ENCODE results near the gene CDK6. TPM values are rescaled to one million over a fixed set of nuclear protein-coding genes. Genes with fewer than 3 reads are reported as not detected.

Gene CDK6
- total and polyA plus RNA-seq, 2 experiments from 2014 or later = 28.7 to 81.6 TPM

GRCh38 chr7:92682903-92683539 is 153.4 kb downstream of the CDK6 start:
- Histone ChIP-seq H3K9me3 (ENCODE audit: low read depth) (no peaks in the 10 kb centered on the region), H3K27me3 (no peaks in the 10 kb centered on the region), H3K27ac (peak overlapping the region; percentile 11), H3K4me3 (no peak overlapping the region), H3K36me3 (no peaks in the 10 kb centered on the region), H3K4me1 (ENCODE audit: low read depth) (peaks cover 9% of the 10 kb centered on the region)
- DNase-seq (ENCODE audit: low read depth in 1 of 2, low spot score in 1 of 2) = peak in 1 of 2 donors; percentile 68
- TF ChIP-seq, protein P1, sequence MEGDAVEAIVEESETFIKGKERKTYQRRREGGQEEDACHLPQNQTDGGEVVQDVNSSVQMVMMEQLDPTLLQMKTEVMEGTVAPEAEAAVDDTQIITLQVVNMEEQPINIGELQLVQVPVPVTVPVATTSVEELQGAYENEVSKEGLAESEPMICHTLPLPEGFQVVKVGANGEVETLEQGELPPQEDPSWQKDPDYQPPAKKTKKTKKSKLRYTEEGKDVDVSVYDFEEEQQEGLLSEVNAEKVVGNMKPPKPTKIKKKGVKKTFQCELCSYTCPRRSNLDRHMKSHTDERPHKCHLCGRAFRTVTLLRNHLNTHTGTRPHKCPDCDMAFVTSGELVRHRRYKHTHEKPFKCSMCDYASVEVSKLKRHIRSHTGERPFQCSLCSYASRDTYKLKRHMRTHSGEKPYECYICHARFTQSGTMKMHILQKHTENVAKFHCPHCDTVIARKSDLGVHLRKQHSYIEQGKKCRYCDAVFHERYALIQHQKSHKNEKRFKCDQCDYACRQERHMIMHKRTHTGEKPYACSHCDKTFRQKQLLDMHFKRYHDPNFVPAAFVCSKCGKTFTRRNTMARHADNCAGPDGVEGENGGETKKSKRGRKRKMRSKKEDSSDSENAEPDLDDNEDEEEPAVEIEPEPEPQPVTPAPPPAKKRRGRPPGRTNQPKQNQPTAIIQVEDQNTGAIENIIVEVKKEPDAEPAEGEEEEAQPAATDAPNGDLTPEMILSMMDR (IDR thresholded peaks at IDR 0.05; ENCODE audit: low read depth, low read length) = no peak

DNA sequence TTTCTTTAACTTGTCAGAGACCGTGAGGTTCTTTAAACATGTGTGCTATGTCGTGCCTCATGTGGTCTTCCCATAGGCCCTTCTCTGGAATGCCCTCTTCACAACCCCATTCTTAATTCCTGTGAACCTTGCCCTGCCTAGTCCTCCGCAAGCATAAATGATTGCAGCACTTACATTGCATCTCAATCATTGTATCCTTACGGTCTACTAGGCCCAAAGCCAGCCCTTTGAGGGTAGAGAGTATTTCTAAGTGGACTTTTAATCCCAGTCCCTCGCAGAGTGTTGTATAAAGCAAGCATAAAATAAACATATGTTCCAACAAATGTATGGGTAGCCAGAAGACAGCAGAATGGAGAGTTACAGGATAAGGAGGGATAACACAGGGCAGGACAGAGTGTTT is 154.0 kb downstream of the CDK6 start:
- no peak overlapping the region for H3K4me3 ChIP-seq
- TF ChIP-seq, protein P1 (IDR thresholded peaks at IDR 0.05; ENCODE audit: low read depth, low read length) = no peak
- peaks cover 9% of the 10 kb centered on the region for H3K4me1 ChIP-seq (ENCODE audit: low read depth)
- no peak for DNase-seq (ENCODE audit: low read depth in 1 of 2, low spot score in 1 of 2)
- no peaks in the 10 kb centered on the region for H3K9me3 ChIP-seq (ENCODE audit: low read depth)
- H3K27ac ChIP-seq = peak overlapping the region; percentile 11
- H3K27me3 ChIP-seq = no peaks in the 10 kb centered on the region
- no peaks in the 10 kb centered on the region for H3K36me3 ChIP-seq

DNA sequence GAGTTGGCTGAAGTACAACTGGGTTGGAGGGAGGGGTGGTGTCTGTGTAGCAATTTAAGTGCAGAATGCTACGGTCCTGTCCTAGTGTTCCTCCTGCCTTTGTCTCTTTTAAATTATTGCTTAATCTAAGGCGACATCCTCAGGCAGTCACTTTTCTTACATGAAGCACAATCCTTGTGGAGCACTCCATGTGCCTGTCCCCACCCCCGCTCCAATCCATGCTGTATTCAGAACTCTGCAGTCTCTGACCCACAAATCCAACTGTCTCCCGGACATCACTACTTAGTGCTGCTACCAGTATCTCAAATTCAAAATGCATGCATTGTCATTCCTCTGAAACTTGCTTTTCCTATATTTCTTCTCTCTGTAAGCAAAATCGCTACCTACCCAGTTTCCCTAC is 154.7 kb downstream of the CDK6 start:
- TF ChIP-seq, protein P1 (IDR thresholded peaks at IDR 0.05; ENCODE audit: low read depth, low read length) = no peak
- H3K9me3 ChIP-seq (ENCODE audit: low read depth) = no peaks in the 10 kb centered on the region

GRCh38 chr7:92680442-92680841 is 155.9 kb downstream of the CDK6 start:
- DNase-seq (ENCODE audit: low read depth in 1 of 2, low spot score in 1 of 2) = no peak
- Histone ChIP-seq H3K27me3 (no peaks in the 10 kb centered on the region), H3K9me3 (ENCODE audit: low read depth) (no peaks in the 10 kb centered on the region), H3K36me3 (no peaks in the 10 kb centered on the region), H3K4me1 (ENCODE audit: low read depth) (peaks cover 9% of the 10 kb centered on the region), H3K27ac (no peak overlapping the region), H3K4me3 (no peak overlapping the region)
- TF ChIP-seq, protein P1 (IDR thresholded peaks at IDR 0.05; ENCODE audit: low read depth, low read length) = no peak

More for the DNA sequence above, 154.7 kb downstream of the CDK6 start:
- Histone ChIP-seq H3K4me3 (no peak overlapping the region), H3K27me3 (no peaks in the 10 kb centered on the region), H3K27ac (no peak overlapping the region), H3K4me1 (ENCODE audit: low read depth) (peaks cover 9% of the 10 kb centered on the region), H3K36me3 (no peaks in the 10 kb centered on the region)
- DNase-seq (ENCODE audit: low read depth in 1 of 2, low spot score in 1 of 2) = no peak

- TF ChIP-seq, protein P1 (IDR thresholded peaks at IDR 0.05; ENCODE audit: low read depth, low read length) = no peak
- Histone ChIP-seq H3K27me3 (no peaks in the 10 kb centered on the region), H3K27ac (no peak overlapping the region), H3K9me3 (ENCODE audit: low read depth) (no peaks in the 10 kb centered on the region), H3K4me1 (ENCODE audit: low read depth) (peaks cover 7% of the 10 kb centered on the region), H3K4me3 (no peak overlapping the region), H3K36me3 (no peaks in the 10 kb centered on the region)
- DNase-seq (ENCODE audit: low read depth in 1 of 2, low spot score in 1 of 2) = no peak
Observed at GRCh38 chr7:92678291-92678920, 158.0 kb downstream of the CDK6 start.
